NCI-H446 treated with DMSO at 0.1 percent for 48 hours (cell line): ENCODE data around the gene GRIN2A.

Source experiments
- DNase-seq: peaks from one replicate; lab custom pipeline; 2025; lab: John Stamatoyannopoulos, UW

Gene GRIN2A

DNA sequence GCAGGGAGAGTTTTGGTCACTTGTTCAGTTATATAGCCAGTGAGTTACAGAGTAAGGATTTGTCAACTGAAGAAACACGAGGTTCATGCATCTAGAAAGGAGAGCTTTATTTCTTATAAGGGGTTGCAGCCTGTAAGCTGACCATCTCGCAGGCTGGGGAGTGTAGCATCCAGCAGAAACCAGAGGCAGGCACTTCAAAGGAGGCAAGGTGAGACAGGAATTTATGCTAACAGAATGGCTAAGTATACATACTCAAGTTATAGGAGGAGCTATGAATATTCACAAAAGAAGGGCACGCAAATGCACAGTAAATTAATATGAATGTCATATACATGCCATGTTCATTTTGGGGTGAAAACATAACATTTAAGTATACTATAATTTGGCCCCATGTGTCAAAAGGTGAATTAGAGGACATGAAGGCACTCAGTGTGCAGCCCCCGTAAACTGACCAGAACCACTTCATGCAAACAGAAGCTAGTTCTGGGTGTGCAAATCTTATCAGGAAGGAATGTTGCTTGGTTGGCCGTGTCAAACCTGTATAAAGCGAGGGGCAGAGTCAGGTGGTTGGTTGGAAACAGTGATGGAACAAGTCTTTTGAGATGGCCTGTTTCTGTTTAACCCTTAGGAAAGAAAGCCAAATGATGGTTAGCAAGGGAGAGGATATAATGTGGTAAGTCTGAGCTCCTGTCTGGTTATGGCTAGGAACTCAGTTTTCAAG lies 97.0 kb downstream of the GRIN2A start:
- no peak for DNase-seq

DNA sequence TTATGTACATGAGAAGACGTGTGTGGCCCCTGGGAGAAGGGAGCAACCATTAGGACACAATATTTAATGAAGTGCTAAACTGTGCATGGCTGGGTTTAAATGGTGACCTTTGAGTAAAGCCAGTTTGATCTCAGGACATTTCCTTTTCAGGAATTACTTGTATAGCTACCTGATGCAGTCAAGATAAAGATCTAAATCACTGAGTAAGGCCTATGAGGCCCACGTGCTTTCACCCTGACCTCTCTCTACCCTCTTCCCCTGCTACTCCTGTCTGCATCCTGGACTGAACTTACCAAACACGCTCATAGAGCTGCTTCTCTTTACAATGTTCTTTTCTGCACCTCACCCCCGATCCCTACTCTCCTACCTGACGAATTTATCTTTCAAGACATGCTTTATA lies 98.9 kb downstream of the GRIN2A start:
- no peak for DNase-seq

DNA sequence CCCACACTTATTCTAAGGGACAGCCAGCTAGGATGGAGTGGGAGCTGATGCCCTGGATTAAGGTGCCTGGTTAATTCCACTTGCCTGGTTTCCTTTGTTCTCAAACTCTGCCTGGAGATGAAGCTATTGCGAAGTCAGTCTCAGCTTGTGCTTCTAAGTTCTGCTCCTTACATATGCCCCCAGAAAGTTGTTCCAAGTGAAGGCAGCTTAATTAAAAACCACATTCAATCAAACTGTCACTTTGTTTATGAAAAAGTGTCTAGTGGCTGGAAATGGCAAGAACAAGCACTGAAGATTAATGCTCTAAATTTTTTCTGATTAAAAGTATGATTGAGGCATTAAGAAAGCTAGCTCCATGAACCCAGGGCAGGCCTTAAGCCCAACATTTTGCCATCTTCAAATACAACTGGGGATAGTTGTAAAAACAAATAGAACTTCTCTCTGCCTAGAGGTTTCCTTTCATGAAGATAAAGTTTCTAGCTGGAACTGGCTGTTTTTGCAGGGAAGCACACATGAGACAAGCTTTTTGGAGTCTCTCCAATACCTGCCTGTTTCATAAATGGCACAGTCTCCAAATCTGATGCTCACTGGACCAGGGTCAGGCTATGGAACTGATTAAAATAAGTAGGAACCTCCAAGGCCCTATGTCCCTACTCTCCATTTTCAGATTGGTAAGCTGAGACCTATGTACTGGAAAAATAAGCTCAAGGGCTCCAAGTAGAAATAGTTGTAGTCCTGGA lies 100.9 kb downstream of the GRIN2A start:
- DNase-seq, result no peak

- DNase-seq, result no peak
Observed at GRCh38 chr16:10080051-10080772, 102.0 kb downstream of the GRIN2A start.

DNA sequence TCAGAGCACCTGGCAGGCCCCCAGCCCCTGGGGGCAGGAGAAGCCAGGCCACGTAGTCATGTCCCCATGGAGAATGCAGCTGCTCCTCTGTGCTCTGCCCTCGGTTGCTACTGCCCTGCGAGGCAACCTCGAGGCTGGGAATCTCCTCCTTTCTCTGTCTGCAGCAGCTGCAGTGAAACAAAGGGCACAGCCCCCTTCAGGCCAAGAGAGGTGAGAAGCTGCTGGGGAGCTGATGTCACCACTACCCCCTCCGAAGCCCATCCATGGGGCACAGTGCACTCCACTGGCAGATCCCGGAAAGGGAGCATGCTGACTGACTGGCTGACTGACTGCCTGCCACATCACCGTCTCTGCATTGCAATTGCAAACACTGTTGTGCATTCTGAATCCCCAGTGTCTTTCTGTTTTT lies 103.7 kb downstream of the GRIN2A start:
- DNase-seq, result no peak

GRCh38 chr16:10077861-10078260 lies 104.4 kb downstream of the GRIN2A start:
- DNase-seq, result no peak

DNA sequence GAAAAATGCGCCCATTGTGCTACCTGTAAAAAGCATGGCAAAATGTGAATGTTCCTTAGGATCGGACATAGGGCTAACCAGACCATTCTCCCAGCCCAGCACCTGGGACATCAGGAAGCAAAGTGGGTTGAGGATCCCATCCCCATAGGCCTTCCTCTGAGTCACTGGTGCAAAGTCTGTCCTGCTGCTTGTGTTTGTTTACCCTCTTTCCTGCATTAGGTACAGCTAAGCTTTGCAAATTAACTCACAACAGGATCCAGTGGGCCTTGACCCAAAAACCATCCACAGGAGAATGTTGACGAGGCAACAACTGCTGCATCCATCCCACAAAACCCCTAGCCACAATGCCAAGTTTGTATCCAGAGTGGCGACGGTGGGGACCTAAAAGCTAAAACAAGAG lies 106.2 kb downstream of the GRIN2A start:
- DNase-seq, result no peak

DNA sequence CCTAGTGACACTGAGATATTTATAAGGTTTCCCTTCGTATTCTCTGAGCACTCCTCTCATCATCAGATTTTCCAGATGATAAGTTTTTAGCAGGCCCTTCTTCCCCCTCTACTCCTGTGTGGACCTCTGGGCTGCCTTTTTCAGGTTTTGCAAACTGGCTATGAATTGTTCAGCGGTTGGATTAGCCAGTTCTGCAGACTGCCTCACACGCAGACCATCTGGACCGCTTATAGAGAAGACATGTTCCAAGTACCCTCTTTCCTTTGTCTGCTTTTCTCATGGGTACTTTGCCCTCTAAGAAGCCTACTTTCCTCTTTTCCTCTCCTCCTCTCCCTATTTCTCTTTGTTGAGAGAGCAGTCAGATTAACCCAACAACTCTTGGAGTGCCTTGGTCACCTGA lies 111.6 kb downstream of the GRIN2A start:
- no peak for DNase-seq

DNA sequence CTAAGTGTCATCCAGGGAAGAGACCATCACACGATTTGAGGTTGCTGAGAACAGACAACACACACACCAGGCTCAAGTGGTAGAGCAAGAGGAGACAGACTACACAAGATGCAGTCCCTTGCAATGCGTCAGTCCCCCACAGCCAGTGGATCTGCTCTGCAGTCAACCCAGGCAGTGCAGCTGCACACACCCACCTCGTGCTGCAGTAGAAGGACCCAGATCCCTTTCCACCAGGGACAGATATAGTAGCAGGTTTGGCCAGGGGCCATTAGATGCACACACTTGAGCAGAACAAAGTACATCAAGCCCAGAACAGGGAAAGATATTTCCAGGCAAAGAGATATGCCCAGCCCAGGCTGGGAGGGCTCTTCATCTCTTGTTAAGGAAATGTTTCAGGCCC lies 112.9 kb downstream of the GRIN2A start:
- DNase-seq, result no peak

- DNase-seq, result no peak
Observed at GRCh38 chr16:10067835-10068234, 114.4 kb downstream of the GRIN2A start.

- DNase-seq, result no peak
Observed at GRCh38 chr16:10067406-10067805, 114.8 kb downstream of the GRIN2A start.

GRCh38 chr16:10065019-10065418 lies 117.2 kb downstream of the GRIN2A start:
- DNase-seq, result no peak

DNA sequence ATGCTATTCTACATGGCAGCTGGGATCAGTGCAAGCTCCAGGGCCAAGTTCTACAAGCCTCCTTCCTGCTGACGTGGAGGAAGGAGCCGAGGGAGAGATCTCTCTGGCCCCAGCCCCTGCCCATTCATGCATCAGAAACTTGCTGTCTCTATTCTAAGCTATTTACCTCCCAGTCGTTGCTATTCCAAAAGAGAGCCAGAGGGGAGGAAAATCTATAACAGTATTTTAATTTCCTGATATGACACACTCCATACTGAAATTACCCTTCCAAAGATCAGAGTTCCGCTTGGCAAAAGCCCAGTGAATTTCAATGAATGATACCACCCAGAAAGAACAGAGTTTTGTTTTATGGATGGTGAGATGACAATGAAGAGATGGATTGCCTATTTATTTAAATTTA lies 133.4 kb downstream of the GRIN2A start:
- no peak for DNase-seq

- no peak for DNase-seq
Observed at GRCh38 chr16:10045947-10046346, 136.3 kb downstream of the GRIN2A start.

GRCh38 chr16:10045291-10045775 lies 136.9 kb downstream of the GRIN2A start:
- DNase-seq, result no peak

GRCh38 chr16:10040136-10041080 lies 141.8 kb downstream of the GRIN2A start:
- no peak for DNase-seq

GRCh38 chr16:10039220-10040096 lies 142.8 kb downstream of the GRIN2A start:
- DNase-seq, result no peak

GRCh38 chr16:10037751-10038150 lies 144.5 kb downstream of the GRIN2A start:
- DNase-seq, result no peak

GRCh38 chr16:10036956-10037355 lies 145.3 kb downstream of the GRIN2A start:
- DNase-seq, result no peak

- no peak for DNase-seq
Observed at GRCh38 chr16:10033556-10033955, 148.7 kb downstream of the GRIN2A start.

DNA sequence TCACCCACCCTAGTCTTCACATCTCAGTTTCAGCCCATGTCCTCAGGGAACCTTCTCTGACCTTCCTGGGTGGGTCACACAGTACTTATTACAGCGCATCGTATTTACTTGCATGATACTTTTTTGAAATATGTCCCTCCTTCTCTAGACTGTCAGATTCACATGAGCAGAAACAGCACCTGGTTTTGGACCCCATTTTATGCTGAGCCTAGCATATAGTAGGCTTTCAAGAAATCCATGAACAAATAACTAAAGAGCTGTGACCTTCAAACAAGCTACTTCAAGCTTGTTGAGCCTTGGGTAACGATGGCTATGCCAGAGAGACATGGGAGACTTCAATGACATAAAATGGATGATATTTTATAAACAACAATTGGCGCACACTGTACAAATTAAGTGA lies 150.3 kb downstream of the GRIN2A start:
- DNase-seq, result no peak
